BLaER1 (cell line): ENCODE data around the gene FREM3.

Experiments used
- H3K27ac ChIP-seq: shearing (Covaris generic); formaldehyde crosslinking; 2 replicates; pipeline ENCODE4 v1.8.1; 2022
- H3K27me3 ChIP-seq: shearing (Covaris generic); formaldehyde crosslinking; 2 replicates; pipeline ENCODE4 v1.8.1; 2022
- H3K36me3 ChIP-seq: shearing (Covaris generic); formaldehyde crosslinking; 2 replicates; pipeline ENCODE4 v1.8.1; 2022
- H3K4me1 ChIP-seq: shearing (Covaris generic); formaldehyde crosslinking; 2 replicates; pipeline ENCODE4 v1.8.1; 2022
- H3K4me2 ChIP-seq: shearing (Covaris generic); formaldehyde crosslinking; 2 replicates; pipeline ENCODE4 v1.8.1; 2022
- H3K4me3 ChIP-seq: shearing (Covaris generic); formaldehyde crosslinking; 2 replicates; pipeline ENCODE4 v1.8.1; 2022
- H3K9ac ChIP-seq: shearing (Covaris generic); formaldehyde crosslinking; 2 replicates; pipeline ENCODE4 v1.8.1; 2022
- H3K9me3 ChIP-seq: shearing (Covaris generic); formaldehyde crosslinking; 2 replicates; pipeline ENCODE4 v1.8.1; 2022
- H4K20me1 ChIP-seq: shearing (Covaris generic); formaldehyde crosslinking; 2 replicates; pipeline ENCODE4 v1.8.1; 2022
- Cebpa-rat ChIP-seq: shearing (Covaris generic); IDR thresholded peaks from 2 replicates; pipeline ENCODE4 v1.8.1; 2022

Gene FREM3

DNA sequence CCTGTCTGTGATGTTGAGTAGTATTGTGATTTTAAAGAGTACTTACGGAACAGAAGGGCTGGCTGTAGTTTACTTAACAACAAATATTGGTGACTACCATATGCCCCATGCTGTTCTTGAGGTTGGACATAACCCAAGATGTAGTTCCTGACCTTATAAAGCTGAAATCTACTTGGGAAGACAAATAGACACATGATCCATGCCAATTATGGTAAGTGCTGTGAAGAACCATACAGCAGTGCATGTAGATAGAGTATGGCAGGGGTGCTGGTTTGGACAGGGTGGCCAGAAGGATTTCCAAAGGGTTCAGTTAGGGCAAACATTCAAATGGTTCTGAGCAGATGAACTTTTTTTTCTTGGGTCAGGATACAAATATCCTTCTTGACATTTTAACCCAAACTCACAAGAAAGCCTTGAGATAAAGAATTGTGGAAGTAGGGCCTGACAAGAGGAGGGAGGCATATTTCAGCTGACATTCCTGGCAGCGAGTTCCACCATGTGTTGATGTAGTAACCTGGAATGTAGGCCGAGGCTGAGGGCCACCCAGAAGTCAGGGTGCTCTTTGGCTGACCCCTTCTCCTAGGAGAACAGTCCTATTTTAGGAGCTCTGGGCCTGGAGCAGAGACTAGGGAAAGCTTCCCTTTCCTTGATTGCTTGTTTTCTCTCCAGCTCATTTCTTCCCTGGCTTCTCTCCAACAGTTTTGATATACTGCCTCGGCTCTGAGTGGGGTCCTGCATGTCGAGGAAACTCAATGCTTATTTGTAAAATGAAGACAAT is 74.2 kb downstream of the FREM3 start:
- no peaks in the 10 kb centered on the region for H3K27me3 ChIP-seq
- H3K4me2 ChIP-seq = no peak overlapping the region
- H3K9ac ChIP-seq = no peak overlapping the region
- H3K4me3 ChIP-seq = no peak overlapping the region
- H3K9me3 ChIP-seq = no peaks in the 10 kb centered on the region
- H4K20me1 ChIP-seq = no peaks in the 10 kb centered on the region
- no peaks in the 10 kb centered on the region for H3K4me1 ChIP-seq
- H3K36me3 ChIP-seq = no peaks in the 10 kb centered on the region
- no peak overlapping the region for H3K27ac ChIP-seq
- no peak for TF ChIP-seq Cebpa-rat

GRCh38 chr4:143625632-143626031 is 74.8 kb downstream of the FREM3 start:
- Histone ChIP-seq H3K36me3 (no peaks in the 10 kb centered on the region), H3K9ac (no peak overlapping the region), H3K9me3 (no peaks in the 10 kb centered on the region), H3K4me2 (no peak overlapping the region), H3K4me3 (no peak overlapping the region), H3K4me1 (no peaks in the 10 kb centered on the region), H4K20me1 (no peaks in the 10 kb centered on the region), H3K27me3 (no peaks in the 10 kb centered on the region), H3K27ac (no peak overlapping the region)
- no peak for TF ChIP-seq Cebpa-rat

- H4K20me1 ChIP-seq = no peaks in the 10 kb centered on the region
- no peak overlapping the region for H3K4me3 ChIP-seq
- TF ChIP-seq Cebpa-rat = no peak
- H3K36me3 ChIP-seq = no peaks in the 10 kb centered on the region
- H3K27ac ChIP-seq = no peak overlapping the region
- no peaks in the 10 kb centered on the region for H3K9me3 ChIP-seq
- no peaks in the 10 kb centered on the region for H3K27me3 ChIP-seq
- no peaks in the 10 kb centered on the region for H3K4me1 ChIP-seq
- no peak overlapping the region for H3K4me2 ChIP-seq
- no peak overlapping the region for H3K9ac ChIP-seq
These were observed 76.6 kb downstream of the FREM3 start for GRCh38 chr4:143623896-143624295.

DNA sequence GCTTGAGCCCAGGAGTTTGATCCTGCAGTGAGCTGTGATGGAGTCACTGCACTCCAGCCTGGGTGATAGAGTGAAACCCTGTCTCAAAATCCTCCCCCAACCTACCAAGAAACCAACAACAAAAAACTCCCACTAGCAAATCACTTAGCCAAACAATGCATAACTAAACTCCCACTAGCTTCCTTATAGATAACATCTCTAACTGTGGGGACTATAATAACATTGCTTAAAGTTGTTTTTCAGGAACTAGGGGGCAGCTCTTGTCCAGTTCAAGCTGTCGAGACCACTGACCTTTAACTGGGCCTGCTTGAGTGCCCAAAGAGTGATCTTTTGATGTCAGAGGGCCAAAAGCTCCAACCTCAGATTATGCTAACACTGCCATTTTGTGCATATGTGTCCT is 81.7 kb downstream of the FREM3 start:
- no peaks in the 10 kb centered on the region for H3K36me3 ChIP-seq
- no peak overlapping the region for H3K4me2 ChIP-seq
- TF ChIP-seq Cebpa-rat = no peak
- no peak overlapping the region for H3K9ac ChIP-seq
- no peak overlapping the region for H3K4me3 ChIP-seq
- H3K9me3 ChIP-seq = no peaks in the 10 kb centered on the region
- H3K27ac ChIP-seq = no peak overlapping the region
- no peaks in the 10 kb centered on the region for H3K27me3 ChIP-seq
- no peaks in the 10 kb centered on the region for H3K4me1 ChIP-seq
- H4K20me1 ChIP-seq = no peaks in the 10 kb centered on the region

DNA sequence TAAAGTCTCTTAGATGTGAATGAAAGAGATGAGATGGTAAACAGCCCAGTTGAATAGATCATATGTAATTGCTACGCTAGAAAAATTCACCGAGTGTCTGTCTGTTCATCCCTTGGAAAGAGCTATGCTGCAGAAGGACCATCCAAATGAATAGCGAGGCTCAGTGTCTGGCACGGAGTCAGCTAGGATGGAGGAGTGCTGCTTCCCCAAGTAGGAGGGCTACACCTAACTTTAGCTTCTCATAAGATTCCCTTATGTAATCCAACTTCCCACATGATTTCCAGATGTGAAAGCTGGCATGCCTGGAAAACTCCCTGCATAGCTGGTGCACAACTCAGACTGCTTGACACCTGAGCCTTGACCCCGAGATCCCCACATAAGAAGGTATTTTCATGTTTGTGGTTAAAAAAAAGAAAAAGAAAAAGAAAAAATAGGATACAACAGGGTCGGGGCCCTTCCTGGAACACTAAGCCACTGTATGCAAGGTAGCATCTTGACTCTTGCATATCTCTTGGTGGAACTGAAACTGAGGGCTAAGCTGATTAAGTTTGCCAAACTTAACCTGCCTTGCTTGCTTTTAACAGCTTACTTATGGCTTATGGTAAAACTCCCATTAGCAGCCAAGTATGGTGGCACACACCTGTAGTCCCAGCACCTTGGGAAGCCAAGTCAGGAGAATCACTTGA is 82.3 kb downstream of the FREM3 start:
- no peaks in the 10 kb centered on the region for H3K36me3 ChIP-seq
- H3K27ac ChIP-seq = no peak overlapping the region
- H3K4me3 ChIP-seq = no peak overlapping the region
- no peaks in the 10 kb centered on the region for H3K9me3 ChIP-seq
- no peaks in the 10 kb centered on the region for H4K20me1 ChIP-seq
- no peaks in the 10 kb centered on the region for H3K4me1 ChIP-seq
- TF ChIP-seq Cebpa-rat = no peak
- H3K9ac ChIP-seq = no peak overlapping the region
- H3K4me2 ChIP-seq = no peak overlapping the region
- no peaks in the 10 kb centered on the region for H3K27me3 ChIP-seq

DNA sequence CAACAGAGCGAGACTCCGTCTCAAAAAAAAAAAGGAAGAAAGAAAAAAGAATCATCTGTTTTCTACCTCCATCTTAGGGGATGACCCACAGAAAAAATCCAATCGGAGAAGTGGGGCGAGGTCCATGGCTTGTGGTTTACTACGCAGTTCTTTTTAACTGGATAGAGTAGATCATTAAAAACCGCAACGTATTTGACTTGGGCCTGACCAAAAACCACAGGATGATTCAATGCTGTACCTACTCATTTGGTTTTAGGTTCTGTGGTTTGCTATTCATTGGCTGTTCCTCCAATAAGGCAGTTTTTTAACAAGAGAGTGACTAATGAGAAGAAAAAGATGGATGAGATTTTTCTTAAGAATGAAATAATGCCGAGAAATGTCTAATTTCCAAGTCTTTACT is 83.7 kb downstream of the FREM3 start:
- Histone ChIP-seq H3K27ac (no peak overlapping the region), H3K9me3 (no peaks in the 10 kb centered on the region), H3K4me1 (no peaks in the 10 kb centered on the region), H3K4me3 (no peak overlapping the region), H3K36me3 (no peaks in the 10 kb centered on the region), H3K27me3 (no peaks in the 10 kb centered on the region), H4K20me1 (no peaks in the 10 kb centered on the region), H3K4me2 (no peak overlapping the region), H3K9ac (no peak overlapping the region)
- no peak for TF ChIP-seq Cebpa-rat

GRCh38 chr4:143609492-143609891 is 91.0 kb downstream of the FREM3 start:
- no peak overlapping the region for H3K4me2 ChIP-seq
- H3K4me3 ChIP-seq = no peak overlapping the region
- no peak overlapping the region for H3K27ac ChIP-seq
- no peaks in the 10 kb centered on the region for H3K27me3 ChIP-seq
- no peaks in the 10 kb centered on the region for H3K36me3 ChIP-seq
- no peaks in the 10 kb centered on the region for H3K9me3 ChIP-seq
- no peaks in the 10 kb centered on the region for H4K20me1 ChIP-seq
- no peak overlapping the region for H3K9ac ChIP-seq
- H3K4me1 ChIP-seq = no peaks in the 10 kb centered on the region
- no peak for TF ChIP-seq Cebpa-rat

DNA sequence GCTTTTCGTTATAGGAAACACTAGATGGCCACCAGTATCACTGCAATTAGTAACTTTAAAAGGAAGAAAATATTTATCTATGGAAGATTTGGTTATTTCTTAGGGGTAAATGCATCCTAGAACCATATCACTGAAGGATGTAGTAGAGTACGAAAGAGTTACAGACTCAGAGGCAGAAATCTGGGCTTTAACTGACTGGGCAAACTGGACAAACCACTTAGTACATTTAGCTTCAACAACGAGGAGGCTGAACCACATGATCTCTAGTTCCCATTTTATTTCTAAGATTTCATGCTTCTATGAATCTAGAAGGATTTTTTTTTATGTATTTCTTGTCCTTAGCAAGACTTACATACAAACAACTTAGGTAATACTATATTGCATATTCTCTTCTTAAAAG is 94.0 kb downstream of the FREM3 start:
- TF ChIP-seq Cebpa-rat = no peak

DNA sequence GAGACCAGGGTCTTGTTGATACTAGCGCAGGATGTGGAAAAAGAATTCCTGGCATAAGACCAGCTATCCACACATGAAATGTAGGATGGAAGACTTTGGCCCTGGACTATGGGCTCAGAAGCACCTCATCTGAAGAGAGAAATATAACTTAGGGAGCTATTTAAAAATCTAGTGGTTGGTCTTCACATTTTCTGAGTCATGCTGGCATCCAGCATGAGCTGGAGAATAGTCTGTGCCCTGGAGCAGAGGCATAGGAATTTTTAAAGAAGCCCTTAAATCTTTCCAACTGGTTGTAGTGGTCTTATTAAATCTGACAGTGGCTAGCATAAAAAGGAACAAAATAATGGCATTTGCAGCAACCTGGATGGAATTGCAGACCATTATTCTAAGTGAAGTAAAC is 100.6 kb downstream of the FREM3 start:
- Histone ChIP-seq H4K20me1 (no peaks in the 10 kb centered on the region), H3K4me2 (no peak overlapping the region), H3K9me3 (no peaks in the 10 kb centered on the region), H3K9ac (no peak overlapping the region), H3K4me3 (no peak overlapping the region), H3K27me3 (no peaks in the 10 kb centered on the region), H3K36me3 (no peaks in the 10 kb centered on the region), H3K27ac (no peak overlapping the region), H3K4me1 (no peaks in the 10 kb centered on the region)
- no peak for TF ChIP-seq Cebpa-rat

More for the DNA sequence above, 94.0 kb downstream of the FREM3 start:
- Histone ChIP-seq H3K4me3 (no peak overlapping the region), H3K27me3 (no peaks in the 10 kb centered on the region), H3K9ac (no peak overlapping the region), H3K27ac (no peak overlapping the region), H4K20me1 (no peaks in the 10 kb centered on the region), H3K36me3 (no peaks in the 10 kb centered on the region), H3K9me3 (no peaks in the 10 kb centered on the region), H3K4me2 (no peak overlapping the region), H3K4me1 (no peaks in the 10 kb centered on the region)

GRCh38 chr4:143598816-143599215 is 101.7 kb downstream of the FREM3 start:
- Histone ChIP-seq H3K4me3 (no peak overlapping the region), H3K27ac (no peak overlapping the region), H4K20me1 (no peaks in the 10 kb centered on the region), H3K27me3 (no peaks in the 10 kb centered on the region), H3K9ac (no peak overlapping the region), H3K4me2 (no peak overlapping the region), H3K36me3 (no peaks in the 10 kb centered on the region), H3K9me3 (peaks cover 6% of the 10 kb centered on the region; the same call in 1 of the 2 replicates), H3K4me1 (no peaks in the 10 kb centered on the region)
- no peak for TF ChIP-seq Cebpa-rat
